Activated gamma-delta T cell treated with anti-CD3 and anti-CD28 coated beads, Interleukin-2, amount 50 U/mL, for 16 hours (primary cell): ENCODE results near the gene ERBB4.

Experiments used
- DNase-seq: peaks from one replicate; pipeline ENCODE4 v3.0.0-alpha.2; 2020; ENCODE audit warnings: low read depth

ERBB4 gene

DNA sequence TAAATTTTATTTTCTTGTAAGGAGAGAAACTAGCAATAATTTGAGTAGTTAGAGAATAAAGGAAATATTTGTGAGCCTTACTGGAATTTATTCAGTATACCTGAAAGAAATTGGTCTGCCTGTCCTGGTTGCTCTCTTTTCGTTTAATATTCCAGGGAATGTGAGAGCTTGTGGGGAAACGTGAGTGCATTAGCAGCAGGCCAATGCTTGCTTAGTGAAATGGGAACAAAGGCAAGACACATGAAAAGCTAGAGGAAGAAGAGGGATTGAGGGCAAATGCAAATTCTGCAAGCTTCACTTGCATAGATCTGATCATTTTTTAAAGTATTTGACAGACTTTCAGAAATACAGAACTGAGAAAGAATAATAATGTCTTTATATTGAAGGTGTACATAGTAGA, 111.0 kb downstream of the ERBB4 start:
- DNase-seq = no peak

DNA sequence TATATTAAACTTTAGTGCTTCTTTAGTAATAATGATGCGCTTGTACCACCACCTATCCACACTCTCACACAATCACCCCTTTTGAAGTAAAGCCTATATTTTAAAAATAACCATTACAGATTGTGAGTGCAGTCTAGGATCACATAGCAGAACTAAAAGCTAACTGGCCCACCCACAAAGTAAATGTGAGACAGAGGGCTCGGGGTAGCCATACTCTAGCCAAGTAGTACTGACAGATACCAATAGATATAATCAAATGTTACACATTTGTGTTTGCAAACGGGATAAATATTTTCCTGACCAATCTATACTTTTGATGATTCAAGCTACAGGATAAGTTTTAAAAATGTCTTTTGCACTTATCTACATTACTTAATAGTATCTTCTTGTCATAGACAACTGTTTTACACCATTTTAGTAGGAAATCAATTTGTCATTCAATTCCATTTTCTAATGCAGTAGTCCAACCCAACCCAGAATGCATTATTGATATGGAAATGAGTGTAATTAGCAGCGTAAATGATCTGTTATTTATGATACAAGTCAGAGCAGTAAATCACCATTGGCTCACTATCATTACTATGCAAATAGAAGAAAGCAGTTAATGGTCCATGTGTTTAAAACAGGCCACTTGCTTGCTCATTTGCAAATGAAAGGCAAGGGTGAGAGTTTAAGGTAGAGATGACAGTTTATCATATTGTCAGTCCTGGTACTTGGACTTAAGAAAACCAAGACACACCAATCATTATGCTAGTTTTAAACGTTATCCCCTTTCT, 111.8 kb downstream of the ERBB4 start:
- DNase-seq = no peak

DNA sequence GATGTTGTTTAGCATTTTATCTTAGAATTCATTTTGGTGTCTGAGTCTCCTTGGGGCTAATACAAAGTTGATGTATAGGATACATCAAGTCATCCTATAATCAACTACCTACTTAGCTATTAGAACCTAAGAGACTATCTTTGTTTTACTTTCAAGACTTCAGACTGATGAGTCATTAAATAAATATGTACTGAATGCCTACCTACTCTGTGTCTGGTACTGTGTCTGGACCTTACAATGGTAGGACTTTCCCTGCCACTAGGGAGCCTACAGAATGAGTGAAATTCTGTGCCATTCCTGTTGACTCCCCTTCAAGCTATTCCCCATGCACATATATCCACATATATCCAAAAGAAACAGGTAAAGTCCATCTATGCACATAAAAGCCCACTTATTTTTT, 114.5 kb downstream of the ERBB4 start:
- DNase-seq = no peak

DNA sequence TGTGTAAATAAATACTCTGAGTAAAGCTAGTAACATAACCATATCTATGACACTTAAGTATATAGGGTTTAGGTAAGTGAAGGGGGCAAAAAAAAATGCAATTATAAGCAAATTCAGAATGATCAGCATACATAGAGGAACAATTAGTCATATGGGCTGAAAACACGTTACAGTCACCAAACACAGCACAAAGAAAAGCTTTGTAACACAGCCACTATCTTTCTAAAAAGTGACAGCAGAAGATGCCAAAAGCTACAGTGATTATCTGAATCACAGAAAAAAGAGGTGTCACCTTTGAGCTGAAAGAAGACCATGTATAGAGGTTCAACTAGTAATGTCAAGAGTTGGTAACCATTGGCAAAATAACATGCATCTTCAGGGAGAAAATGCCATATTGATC, 115.5 kb downstream of the ERBB4 start:
- no peak for DNase-seq

DNA sequence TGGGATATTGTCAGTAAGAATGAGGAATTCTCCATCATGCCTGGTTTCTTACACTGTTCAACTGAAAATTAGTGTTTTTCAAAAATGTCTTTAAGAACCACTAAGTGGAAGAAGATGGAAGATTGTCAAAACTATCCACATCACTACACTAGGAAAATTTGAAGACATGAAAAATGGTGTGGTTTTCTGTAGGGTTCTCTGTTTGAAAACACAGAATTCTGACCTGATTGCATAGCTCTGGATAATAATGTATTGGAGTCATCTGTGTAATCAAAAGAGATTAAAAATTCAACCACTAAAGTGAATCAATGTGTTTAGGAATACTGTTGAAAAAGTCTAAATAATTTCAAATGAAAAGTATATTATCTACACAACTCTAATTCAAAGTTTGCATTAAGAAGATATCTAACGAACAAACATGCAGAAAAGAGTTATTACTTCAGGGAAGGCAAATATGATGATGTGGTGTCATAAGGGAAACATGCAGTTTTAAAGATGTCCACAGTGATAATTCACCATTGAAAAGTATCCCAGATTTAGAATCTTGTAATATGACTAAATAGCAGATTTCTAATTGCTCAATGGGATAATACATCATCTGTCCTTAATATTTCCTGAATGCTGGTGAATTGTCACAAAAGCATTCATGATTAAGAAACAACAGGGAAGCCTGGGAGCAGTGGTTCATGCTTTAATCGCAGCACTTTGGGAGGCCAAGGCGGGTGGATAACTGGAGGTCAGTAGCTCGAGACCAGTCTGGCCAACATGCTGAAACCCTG, 116.9 kb downstream of the ERBB4 start:
- DNase-seq = no peak

DNA sequence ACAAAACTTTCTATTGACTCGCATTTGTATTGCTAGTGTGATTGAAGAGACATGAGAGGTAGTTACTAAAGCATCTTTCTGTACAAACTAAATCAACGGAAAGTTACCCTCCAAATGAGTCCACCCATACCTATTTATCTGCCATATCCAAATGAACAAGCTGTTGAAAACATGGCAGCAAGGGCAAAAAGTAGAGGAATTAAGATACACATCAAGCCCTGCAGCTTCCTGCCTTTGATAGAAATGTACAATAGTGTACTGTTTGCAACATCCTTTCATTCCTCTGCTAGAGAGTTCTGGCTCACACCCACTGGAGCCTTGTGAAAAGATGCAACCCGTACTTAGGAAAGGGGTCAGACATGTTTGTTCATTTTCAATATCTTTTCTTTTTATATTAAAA, 122.5 kb downstream of the ERBB4 start:
- DNase-seq = no peak

DNA sequence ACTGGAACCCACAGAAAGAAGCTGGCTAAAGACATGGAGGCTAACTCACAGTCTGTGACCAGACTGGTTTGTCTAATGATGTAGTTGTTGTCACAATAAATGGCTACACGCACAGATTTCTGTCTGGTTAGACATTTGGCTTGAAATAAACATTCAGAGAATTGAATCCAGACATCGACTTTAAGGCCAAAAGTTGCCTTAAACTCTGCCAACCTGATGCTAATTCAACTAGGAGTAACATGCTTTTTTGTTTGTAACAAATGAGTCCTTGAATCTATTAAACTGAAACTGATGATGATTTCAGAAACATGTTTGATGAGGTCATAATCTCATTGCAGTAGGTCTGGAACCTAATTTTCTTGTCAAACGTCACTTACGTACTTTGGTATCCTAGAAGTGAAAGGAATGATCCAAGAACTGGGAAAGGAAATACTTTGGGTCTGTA, 123.8 kb downstream of the ERBB4 start:
- no peak for DNase-seq

DNA sequence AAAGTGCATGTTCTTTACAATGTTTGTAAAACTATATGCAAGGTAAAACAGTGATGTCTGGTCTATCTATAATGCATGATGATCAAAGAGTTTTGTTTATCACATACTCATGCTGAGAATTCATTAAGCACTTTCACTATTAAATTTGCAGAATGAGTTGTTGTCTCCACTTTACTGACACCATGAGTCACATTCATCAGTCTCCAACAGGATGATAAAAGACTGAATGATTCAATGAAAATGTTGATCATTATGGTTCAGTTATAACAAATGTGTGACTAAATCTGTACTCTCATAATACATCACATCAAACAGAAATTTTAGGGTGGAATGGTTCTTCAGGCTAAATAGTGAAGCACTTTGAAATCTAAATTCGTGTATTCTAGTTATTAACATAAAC, 129.0 kb downstream of the ERBB4 start:
- no peak for DNase-seq

DNA sequence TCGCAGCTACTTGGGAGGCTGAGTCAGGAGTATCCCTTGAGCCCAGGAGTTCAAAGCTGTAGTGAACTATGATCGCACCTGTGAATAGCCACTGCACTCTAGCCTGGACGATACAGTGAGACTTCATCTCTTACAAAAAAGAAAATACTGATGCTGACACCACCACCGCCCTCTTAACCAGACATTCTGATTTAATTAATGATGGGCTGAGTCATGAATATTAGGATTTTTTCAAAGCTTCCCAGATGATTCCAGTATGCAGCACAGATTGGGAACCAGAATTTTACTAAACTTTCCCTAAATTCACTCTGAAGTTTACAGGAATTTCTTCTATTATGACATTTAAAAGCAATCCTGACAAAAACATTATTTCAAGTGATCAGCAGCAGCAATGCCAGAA, 130.1 kb downstream of the ERBB4 start:
- no peak for DNase-seq

DNA sequence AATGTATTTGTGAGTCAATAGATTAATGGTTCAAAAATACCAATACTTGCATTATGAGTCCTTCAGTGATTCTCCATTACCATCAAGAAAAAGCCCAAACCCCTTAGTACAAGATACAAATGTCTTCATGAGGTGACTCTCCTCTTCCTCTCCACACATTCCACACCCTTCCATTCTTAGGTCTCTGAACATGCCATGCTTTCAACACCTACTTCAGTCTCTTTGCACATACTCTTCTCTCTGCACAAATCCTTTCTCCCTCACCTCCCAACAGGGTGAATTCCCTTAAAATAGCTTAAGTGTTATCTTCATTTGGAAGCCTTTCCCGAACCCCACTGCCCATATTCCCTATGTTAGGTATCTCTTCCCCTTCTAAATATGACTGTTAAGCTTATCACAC, 131.9 kb downstream of the ERBB4 start:
- DNase-seq = no peak

DNA sequence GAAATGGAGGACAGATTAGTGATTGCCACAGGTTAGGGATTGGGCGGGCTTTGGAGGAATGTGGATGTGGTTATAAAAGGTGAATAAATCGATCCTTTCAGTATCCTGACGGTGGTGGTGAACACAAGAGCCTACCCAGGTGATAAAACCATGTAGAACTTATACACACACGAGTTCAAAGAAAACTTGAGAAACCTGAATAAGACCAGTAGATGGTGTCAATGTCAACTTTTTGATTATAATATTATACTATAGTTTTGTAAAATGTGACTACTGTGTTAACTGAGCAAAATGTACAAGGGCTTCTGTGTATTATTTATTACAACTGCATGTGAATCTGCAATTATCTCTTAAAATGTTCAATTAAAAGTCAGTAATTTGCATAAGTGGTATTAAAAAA, 136.3 kb downstream of the ERBB4 start:
- no peak for DNase-seq

DNA sequence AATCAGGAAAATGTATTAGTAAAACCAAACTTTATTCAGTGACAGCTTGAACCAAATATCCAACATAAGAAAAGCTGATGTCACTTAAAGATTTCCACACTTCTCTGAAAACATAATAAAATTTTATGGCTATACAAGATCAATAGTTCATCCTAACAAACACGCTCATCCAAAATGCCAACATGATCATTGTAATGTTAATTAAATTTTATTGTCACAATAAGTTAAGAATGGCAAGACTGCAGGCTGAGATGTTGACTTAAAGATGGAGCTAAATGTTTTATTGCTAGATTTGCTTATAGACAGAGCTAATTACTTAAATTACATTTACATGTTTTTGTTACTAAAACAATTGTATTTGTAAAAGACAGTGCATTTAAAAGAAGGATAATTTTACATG, 140.3 kb downstream of the ERBB4 start:
- DNase-seq = no peak

DNA sequence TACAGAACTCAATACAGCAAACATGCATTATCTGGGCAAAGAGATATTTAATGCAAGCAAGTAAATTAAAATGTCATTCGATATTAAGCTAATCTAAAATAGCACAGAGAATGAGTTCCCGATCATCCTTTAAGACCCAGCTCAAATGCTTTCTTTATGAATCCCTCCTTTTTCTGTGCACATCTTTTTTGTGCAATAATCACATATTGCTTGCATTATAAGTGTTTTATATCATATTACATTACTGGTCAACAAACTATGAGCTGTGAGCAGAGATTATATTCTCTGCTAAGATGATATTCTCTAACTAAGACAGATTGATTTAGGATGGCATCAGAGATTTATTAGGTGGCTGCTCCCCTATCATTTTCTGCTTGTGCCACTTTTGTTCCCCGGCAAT, 146.1 kb downstream of the ERBB4 start:
- no peak for DNase-seq

DNA sequence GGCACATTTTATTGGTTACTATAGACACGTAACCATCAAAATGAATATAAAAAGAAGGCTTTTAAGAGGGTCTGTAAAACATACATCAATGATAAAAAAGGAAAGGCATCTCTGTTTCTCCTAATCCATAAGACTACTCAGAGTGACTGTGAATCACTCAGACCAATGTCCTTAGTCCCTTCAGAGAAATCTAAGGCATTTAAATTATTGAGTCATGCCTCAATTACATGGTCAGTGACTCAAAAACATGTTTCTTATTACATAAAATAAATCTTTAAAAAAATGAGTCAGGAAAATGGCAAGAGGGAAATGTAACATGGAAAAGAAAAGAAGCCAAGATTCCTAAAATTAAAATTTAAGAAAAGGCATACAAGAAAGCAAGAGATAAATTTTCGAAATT, 146.6 kb downstream of the ERBB4 start:
- no peak for DNase-seq

DNA sequence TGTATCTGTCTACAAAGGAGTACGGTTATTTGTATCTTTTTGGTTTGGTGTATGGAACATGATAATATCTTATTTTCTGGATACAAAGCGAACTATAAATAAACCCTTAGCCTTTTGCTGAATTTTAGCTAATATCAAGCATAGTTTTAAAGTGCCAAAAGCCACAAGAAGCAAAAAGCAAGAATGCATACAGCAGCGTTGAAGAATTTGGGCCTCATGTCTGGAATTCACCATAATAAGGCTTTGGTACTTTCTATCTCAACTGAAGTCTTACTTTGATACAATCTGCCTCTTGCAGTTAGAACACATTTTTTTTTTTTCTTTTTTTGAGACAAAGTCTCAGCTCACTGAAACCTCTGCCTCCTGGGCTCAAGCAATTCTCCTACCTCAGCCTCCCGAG, 151.5 kb downstream of the ERBB4 start:
- no peak for DNase-seq

DNA sequence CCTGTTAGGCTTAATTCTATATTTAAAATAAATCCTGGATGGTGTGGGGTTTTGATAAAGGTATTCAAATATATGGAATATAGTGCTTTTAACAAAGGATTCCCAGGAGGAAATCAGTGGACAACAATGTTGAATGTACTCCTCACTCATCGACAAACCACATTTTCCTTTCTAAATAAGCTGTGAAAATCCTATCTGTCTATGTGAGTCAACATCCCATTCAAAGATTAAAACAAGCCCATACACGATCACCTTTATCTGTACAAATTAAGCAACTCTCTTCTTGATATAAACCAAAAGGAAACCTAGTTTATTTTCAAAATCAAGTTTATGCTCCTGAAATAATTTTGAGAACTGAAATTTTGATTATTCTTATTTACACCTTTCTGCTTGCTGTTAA, 153.4 kb downstream of the ERBB4 start:
- DNase-seq = no peak

DNA sequence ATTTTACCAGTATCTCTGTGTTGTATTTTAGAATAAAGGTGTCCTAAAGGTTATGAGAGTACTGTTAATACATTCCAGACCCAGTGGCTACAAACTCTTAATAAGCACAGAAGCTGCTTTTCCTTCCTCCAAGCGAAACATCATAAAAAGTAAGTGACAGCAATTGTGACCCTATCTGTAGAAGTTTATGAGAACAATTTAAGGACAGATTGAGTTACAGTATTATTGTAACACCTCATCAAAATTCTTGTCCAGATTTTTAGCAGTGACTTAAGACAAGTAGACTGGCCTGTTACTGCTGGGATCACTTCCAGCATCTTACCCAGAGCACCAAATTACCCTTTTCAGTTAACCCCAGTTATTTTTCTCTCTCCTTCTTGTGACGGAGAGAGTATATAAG, 154.6 kb downstream of the ERBB4 start:
- no peak for DNase-seq

DNA sequence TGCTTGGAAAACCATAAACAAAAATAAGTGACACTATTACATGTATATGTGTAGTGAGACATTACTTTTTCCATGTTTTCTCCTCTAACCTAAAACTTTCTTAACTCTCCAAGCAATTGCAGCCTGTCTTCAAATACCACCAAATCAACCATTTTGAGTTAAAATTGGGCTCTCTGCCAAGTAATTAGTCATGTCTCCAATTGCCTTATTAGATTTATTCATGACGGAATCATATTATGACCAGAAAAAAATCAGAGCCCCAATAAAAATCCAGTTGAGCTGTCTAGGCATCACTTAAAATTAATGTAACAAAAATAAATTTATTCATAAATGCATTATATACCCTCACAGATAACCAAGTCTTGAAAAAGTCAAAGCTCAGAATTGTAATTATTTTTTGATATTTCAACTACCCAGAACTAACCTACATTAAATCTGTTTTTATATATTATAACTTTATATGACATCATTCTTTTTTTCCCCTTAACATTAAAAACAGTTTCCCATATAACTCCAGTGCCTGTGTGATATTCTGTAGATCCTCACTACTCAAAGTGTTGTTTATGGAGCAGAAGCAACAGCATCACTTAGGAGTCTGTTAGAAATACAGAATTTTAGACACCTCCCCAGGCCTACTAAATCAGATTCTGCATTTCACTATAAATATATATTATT, 157.0 kb downstream of the ERBB4 start:
- no peak for DNase-seq

DNA sequence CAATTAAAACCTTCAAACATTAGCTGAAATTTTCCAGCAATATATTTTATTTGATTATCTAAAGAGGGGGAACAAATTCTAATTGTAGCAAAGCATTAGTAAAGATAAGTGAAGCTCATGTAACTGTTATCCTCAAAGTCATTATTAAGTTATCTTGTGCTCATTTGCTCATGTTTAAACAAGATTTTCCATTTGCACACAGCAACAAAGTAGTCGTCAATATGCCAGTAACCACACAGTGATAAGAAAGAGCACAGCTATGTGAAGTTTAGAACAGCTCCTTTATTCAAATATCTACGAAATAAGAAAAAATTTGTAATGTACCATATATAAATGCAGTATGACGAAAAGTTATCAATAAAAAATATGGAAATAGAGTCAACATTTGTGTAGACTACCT, 159.5 kb downstream of the ERBB4 start:
- no peak for DNase-seq

DNA sequence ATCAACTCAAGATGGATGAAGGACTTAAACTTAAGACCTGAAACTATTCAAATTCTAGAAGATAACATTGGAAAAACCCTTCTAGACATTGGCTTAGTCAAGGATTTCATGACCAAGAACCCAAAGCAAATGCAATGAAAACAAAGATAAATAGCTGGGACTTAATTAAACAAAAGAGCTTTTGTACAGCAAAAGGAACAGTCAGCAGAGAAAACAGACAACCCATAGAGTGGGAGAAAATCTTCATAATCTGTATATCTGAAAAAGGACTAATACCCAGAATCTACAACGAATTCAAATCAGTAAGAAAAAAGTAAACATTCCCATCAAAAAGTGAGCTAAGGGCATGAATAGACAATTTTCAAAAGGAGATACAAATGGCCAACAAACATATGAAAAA, 171.2 kb downstream of the ERBB4 start:
- no peak for DNase-seq

DNA sequence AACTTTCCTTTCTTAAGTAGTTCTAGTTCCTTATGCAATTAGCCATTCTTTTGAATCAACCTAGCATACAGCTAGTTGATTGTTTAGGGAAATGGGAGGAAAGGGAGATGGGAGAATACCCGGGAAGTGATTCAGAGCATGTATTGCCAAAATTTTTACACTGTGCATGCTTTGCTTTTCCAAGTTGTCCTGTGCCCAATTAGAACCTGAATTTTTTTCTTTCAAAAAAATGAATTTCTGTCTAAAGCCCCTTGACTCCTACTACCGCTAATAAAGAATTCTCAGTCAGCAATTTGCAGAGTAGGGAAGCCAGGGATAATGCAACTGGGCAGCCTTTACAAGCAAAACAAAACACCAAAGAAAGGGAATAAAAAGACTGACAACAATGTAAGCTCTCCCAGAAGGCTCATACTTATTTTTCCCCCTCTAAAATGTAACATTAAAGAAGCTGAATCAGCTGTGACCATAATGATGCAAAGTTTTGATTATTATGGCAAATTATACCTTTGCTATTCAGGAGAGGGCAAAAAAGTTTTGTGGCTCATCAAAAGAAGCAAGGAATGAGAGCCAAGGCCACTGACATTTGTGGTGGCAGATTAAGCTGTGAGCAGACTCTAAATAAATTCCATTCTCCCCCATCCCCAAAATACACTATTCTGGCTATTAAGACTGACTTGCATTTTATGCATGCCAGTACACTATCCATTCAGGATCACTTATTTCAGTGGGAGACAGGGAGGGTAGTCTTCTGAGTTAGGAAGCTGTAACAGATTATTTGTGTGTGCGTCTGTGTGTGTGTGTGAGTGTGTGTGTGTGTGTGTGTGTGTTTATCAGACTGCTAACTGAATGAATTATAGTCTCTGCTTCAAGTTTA, 174.3 kb downstream of the ERBB4 start:
- no peak for DNase-seq

DNA sequence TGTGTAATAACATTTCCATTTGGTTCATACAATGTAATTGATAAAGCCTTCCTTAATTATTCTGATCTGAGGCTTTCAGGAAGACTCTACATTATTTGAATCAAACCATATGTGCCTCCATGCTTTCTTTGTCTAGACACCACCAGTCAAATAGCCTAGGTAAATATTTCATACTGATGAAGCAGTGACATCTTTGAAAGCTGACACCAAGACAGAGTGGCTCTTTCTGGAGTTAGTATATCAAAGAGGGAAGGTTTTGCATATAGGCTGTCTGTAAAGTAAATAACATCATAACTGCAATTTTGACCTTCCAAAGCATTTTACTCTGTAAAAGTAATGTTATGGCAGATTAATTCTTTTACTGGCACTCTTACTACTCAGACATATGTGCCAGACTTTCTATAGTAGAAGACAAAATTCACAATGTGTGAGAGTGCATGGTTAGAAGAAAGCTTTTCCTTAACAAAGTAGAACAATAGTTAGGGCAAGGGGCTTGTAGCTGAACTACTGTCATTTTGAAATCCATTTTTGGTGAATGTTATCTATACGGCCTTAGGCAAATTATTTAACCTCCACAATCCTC, 177.3 kb downstream of the ERBB4 start:
- DNase-seq = no peak
